MM.1S (cell line): Measurements from ENCODE around the gene SLC24A3.

Experiments used
- DNase-seq: peaks from one replicate; pipeline ENCODE4 v3.0.0-alpha.2; 2015
- H2AFZ ChIP-seq: fragments of 300-600 bp; sonication (generic); 2 replicates; pipeline ENCODE4 v1.6.0; 2016; ENCODE audit warnings: antibody characterized with exemption, low read length
- H3F3A ChIP-seq: fragments of 300-600 bp; sonication (generic); 2 replicates; pipeline ENCODE4 v1.6.1; 2016; ENCODE audit warnings: mild to moderate bottlenecking, antibody characterized with exemption, low read length, moderate library complexity, mixed read lengths; ENCODE audit not compliant: insufficient read depth
- H3K27ac ChIP-seq: fragments of 300-600 bp; sonication (generic); 2 replicates; pipeline ENCODE4 v1.5.1; 2016; ENCODE audit warnings: mild to moderate bottlenecking, low read length
- H3K27me3 ChIP-seq: fragments of 300-600 bp; sonication (generic); replicated peaks from 2 replicates; pipeline ENCODE4 v1.6.0; 2016; ENCODE audit warnings: low read length; ENCODE audit not compliant: insufficient read depth
- H3K36me3 ChIP-seq: fragments of 300-600 bp; sonication (generic); replicated peaks from 2 replicates; pipeline ENCODE4 v1.6.1; 2016; ENCODE audit warnings: mild to moderate bottlenecking, low read length, mixed read lengths; ENCODE audit not compliant: insufficient read depth
- H3K4me1 ChIP-seq: fragments of 300-600 bp; sonication (generic); 2 replicates; pipeline ENCODE4 v1.6.1; 2016; ENCODE audit warnings: low read length, mixed read lengths
- H3K4me2 ChIP-seq: fragments of 300-600 bp; sonication (generic); 2 replicates; pipeline ENCODE4 v1.6.0; 2016; ENCODE audit warnings: low read depth, low read length
- H3K4me3 ChIP-seq: fragments of 300-600 bp; sonication (generic); 2 replicates; pipeline ENCODE4 v1.5.1; 2016; ENCODE audit warnings: low read length, mixed read lengths
- H3K79me2 ChIP-seq: fragments of 300-600 bp; sonication (generic); 2 replicates; pipeline ENCODE4 v1.6.1; 2016; ENCODE audit warnings: mixed run types, low read length, mixed read lengths
- H3K9ac ChIP-seq: fragments of 300-600 bp; sonication (generic); 2 replicates; pipeline ENCODE4 v1.6.1; 2016; ENCODE audit warnings: low read length, mixed read lengths
- H3K9me2 ChIP-seq: fragments of 300-600 bp; sonication (generic); replicated peaks from 2 replicates; pipeline ENCODE4 v1.6.1; 2016; ENCODE audit warnings: mild to moderate bottlenecking, low read length, mixed read lengths; ENCODE audit not compliant: insufficient read depth
- H3K9me3 ChIP-seq: fragments of 300-600 bp; sonication (generic); replicated peaks from 2 replicates; pipeline ENCODE4 v1.6.1; 2016; ENCODE audit warnings: mild to moderate bottlenecking, low read length, mixed read lengths; ENCODE audit not compliant: insufficient read depth
- H4K20me1 ChIP-seq: fragments of 300-600 bp; sonication (generic); 2 replicates; pipeline ENCODE4 v1.6.1; 2016; ENCODE audit warnings: mild to moderate bottlenecking, low read length, moderate library complexity, mixed read lengths; ENCODE audit not compliant: insufficient read depth
- EZH2 ChIP-seq: fragments of 300-600 bp; sonication (generic); optimal IDR thresholded peaks from 2 replicates; pipeline ENCODE3; 2017; ENCODE audit warnings: low read depth, mild to moderate bottlenecking, antibody characterized with exemption, low read length, mixed read lengths
- EZH2phosphoT487 ChIP-seq: fragments of 300-600 bp; sonication (generic); IDR thresholded peaks from 2 replicates; pipeline ENCODE4 v1.6.1; 2018; ENCODE audit warnings: antibody characterized with exemption, low read length
- TF ChIP-seq, protein P1 (sequence below): fragments of 300-600 bp; sonication (generic); IDR thresholded peaks from 2 replicates; pipeline ENCODE4 v1.5.1; 2016; ENCODE audit warnings: antibody characterized with exemption, low read length, mixed read lengths

Gene SLC24A3

DNA sequence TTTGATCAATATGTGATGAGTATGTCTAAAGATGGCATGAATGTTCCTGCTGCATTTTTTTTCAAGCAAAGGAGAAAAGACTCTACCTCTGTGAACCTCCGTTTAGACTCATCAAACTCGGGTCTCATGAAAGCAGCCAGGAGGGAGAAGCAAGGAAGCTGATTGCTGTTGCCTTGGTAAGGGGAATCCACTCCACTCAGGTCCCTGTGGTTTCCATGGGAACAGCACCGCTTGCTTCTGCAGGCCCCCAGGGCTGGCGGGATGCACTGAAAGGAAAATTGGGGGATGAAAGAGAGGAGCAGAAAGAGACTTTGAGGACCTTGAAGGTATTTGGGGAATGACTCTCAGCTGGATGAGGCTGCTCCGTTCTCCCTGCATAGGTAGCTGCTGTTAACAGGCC lies 296.0 kb downstream of the SLC24A3 start:
- TF ChIP-seq, protein P1, sequence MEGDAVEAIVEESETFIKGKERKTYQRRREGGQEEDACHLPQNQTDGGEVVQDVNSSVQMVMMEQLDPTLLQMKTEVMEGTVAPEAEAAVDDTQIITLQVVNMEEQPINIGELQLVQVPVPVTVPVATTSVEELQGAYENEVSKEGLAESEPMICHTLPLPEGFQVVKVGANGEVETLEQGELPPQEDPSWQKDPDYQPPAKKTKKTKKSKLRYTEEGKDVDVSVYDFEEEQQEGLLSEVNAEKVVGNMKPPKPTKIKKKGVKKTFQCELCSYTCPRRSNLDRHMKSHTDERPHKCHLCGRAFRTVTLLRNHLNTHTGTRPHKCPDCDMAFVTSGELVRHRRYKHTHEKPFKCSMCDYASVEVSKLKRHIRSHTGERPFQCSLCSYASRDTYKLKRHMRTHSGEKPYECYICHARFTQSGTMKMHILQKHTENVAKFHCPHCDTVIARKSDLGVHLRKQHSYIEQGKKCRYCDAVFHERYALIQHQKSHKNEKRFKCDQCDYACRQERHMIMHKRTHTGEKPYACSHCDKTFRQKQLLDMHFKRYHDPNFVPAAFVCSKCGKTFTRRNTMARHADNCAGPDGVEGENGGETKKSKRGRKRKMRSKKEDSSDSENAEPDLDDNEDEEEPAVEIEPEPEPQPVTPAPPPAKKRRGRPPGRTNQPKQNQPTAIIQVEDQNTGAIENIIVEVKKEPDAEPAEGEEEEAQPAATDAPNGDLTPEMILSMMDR: no peak
- TF ChIP-seq EZH2phosphoT487: no peak
- no peak for TF ChIP-seq EZH2
- Histone ChIP-seq H3K4me1 (no peaks in the 10 kb centered on the region), H3K79me2 (no peaks in the 10 kb centered on the region), H3K36me3 (no peaks in the 10 kb centered on the region), H3K27ac (no peak overlapping the region), H2AFZ (no peak overlapping the region), H3K9me2 (no peaks in the 10 kb centered on the region), H3K9ac (no peak overlapping the region), H3K4me3 (no peak overlapping the region), H3F3A (no peaks in the 10 kb centered on the region), H3K27me3 (no peaks in the 10 kb centered on the region), H3K9me3 (no peaks in the 10 kb centered on the region), H3K4me2 (no peak overlapping the region), H4K20me1 (no peaks in the 10 kb centered on the region)
- DNase-seq: no peak

DNA sequence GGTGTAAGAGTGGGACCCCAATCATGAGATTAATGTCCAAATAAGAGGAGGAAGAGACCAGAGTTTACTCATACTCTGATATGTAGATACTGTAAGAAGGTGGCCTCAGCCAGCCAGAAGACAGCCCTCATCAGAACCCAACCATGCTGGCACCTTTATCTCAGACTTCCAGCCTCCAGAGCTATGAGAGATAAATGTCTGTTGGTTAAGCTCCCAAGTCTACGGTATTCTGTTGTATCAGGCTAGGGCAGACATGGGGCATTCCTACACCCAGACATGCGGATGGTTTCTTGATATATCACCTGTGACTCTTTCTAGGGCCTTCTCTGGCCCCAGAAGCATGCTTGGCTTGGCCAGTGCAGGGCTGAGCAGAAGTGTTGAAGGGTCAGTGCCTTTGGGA lies 298.2 kb downstream of the SLC24A3 start:
- Histone ChIP-seq H3F3A (no peaks in the 10 kb centered on the region), H3K9ac (no peak overlapping the region), H3K4me2 (no peak overlapping the region), H3K79me2 (no peaks in the 10 kb centered on the region), H3K9me2 (no peaks in the 10 kb centered on the region), H3K27ac (no peak overlapping the region), H3K36me3 (no peaks in the 10 kb centered on the region), H4K20me1 (no peaks in the 10 kb centered on the region), H2AFZ (no peak overlapping the region), H3K4me1 (no peaks in the 10 kb centered on the region), H3K27me3 (no peaks in the 10 kb centered on the region), H3K9me3 (no peaks in the 10 kb centered on the region), H3K4me3 (no peak overlapping the region)
- DNase-seq: no peak
- TF ChIP-seq, protein P1: no peak
- TF ChIP-seq EZH2: no peak
- no peak for TF ChIP-seq EZH2phosphoT487

DNA sequence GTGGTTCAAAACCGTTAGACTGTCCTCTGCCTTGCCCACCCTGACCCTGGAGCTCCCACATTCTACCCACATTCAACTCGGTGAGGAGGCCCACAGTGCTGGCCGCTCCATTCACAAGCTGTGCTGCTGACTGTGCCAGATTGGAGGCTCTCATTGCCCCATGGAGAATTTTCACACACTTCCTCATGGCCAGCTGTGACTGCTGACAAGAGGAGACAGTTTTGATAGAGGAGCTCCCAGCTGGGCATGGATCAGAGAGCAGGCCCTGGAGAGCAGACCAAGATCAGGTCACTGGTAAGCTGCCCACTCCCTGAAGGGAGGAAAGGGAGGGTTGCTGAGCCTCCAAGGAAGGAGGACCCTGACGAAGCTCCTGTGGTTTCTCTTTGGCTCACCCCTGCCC lies 299.5 kb downstream of the SLC24A3 start:
- H3K9me3 ChIP-seq: no peaks in the 10 kb centered on the region
- H3K9ac ChIP-seq: no peak overlapping the region
- no peak overlapping the region for H3K27ac ChIP-seq
- H3K4me1 ChIP-seq: no peaks in the 10 kb centered on the region
- H3K9me2 ChIP-seq: no peaks in the 10 kb centered on the region
- H3K4me3 ChIP-seq: no peak overlapping the region
- H3K27me3 ChIP-seq: no peaks in the 10 kb centered on the region
- no peak for DNase-seq
- no peaks in the 10 kb centered on the region for H4K20me1 ChIP-seq
- H3K36me3 ChIP-seq: no peaks in the 10 kb centered on the region
- H3K79me2 ChIP-seq: no peaks in the 10 kb centered on the region
- no peak overlapping the region for H3K4me2 ChIP-seq
- TF ChIP-seq EZH2 (no peak), EZH2phosphoT487 (no peak)
- TF ChIP-seq, protein P1: no peak
- no peaks in the 10 kb centered on the region for H3F3A ChIP-seq
- no peak overlapping the region for H2AFZ ChIP-seq
